HG03442 (cell line): ENCODE measurements around the gene LILRA5.
"Not testable (repeated sequence)": the region's sequence is repeated elsewhere in the genome, so short reads cannot be mapped to it uniquely, and the experiment has no call there.

Experiments used
- ATAC-seq: cut with Tn5 transposase; IDR thresholded peaks from one replicate; pipeline ENCODE4 v1.9.1; 2021; ENCODE audit warnings: mild to moderate bottlenecking, moderate library complexity; ENCODE audit not compliant: unreplicated experiment

Gene LILRA5

DNA sequence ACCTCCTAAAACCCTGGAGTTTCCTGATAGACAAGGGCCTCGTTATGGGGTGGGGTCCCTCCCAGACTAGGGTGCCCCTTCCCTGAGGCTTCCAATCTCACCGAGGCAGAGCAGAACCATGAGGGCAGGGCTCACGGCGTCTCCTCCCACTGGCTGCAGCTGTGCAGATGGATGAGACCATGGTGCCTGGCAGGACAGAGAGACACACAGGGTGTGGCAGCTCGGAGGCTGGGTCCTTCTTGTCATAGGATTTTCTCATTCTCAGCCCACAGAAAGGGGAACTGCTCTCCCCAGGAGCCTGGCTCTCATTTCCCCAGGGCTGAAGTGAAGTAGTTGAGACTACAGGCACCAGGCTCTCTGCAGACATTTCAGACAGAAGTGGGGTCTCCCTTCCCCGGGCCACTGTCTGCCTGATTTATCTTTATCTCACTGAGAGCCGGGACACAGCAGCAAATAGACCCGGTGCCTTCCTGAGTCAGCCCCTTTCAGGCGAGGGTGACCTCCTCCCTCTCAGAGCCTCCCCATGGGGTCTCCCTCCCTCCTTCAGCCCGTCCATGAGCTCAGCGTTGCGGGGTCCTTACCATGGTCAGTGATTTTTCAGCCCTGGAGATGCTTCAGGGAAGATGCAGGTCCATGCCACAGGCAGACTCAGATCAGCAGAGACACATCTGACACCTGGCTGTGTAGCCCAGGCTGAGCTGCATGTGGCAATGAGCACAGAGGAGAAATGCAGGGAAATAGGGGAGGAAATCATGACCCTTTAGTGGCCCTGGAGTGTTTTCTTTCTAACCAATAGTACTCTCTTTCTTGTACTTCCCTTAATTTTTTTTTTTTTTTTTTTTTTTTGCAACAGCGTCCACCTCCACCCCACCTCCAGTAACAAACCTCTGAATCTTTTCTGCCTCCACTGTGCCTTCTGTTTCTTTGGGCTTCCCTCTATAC is at the start of gene LILRA5:
TSS of gene LILRA5 (minus strand) at position 731 of the 942 bp plus-strand sequence. CDS start at position 584, 147 bp downstream.
- ATAC-seq: no peak

DNA sequence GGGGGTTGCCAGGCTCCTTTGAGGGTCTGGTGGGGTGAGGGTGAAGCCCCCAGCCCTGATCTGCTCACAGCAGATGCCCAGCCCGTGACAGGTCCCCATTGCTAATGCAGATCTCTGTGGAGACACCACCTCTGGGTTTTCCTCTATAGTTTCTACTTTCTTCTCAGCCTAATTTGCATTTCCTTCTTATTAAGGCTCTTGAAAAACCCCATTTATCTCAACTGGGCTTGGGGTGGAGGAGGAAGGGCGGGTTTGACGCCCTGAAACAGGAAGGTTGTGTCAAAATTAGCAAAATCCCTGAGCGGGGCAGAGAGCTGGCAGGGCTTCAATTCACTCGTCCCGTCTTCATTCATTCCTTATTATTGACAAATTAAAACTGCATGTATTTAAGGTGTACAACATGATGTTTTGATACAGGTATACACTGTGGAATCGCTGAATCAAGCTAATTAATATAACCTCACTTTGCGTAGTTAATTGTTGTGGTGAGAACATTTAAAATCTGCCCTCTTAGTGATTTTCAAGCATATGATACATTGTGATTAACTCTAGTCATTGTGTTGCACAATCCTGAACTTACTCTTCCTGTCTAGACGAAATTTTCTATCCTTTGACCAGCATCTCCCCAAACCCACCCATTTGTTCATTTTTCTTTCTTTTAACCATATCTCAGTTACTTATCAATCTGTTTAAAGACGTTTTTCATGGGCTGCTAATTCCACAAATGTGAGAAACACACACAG is 48.9 kb upstream of the LILRA5 start:
- not testable (repeated sequence) for ATAC-seq

DNA sequence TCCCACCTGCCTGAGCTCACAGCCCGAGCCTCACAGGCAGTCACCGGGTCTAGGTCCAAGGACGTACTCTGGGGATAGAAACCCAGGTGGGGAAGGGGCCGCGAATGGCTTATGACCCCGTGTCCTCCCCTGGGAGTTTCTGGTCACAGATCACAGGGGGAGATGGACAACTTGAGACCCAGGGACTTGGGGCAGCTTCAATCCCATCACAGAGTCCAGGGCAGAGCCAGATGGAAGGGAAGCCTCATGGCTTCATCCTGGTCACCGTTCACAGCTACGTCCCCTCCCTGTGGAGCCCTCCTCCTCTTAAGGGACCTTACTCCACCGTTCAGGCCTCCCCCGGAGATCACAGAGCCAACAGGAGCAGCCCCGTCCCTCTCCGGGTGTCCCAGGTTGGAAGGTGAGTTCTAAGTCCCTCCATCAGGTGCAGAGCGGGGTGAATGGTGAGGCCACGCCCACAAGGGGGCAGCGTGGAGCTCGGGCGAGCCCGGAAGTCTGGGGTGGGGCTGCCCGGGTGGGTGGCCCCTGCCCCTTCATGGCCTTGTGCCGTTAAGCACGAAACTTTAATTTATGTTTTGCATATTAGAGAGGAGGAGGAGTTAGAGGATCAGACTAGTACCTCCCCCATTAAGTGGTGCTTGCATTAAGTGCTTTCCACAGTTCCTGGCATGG is 46.3 kb upstream of the LILRA5 start:
- ATAC-seq: not testable (repeated sequence)

DNA sequence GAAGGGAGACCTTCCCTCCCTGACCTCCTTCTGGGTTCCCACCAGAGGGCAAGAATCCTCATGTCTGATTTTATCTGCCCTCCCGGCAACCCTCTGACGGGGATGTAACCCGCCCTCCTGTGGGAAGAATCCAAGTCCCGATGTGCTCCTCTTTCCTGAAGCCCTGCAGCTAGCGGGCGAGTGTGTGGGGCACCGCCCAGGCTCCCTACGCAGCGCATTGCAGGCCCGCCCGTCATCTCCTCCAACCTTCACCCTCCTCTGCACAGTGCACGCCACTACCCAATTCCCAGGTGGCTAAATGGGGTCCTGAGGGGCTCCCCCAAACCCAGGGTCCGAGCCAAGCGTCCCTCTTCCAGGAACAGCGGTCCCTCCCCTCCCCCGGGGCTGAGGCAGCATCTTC is 44.4 kb upstream of the LILRA5 start:
- ATAC-seq: no peak

DNA sequence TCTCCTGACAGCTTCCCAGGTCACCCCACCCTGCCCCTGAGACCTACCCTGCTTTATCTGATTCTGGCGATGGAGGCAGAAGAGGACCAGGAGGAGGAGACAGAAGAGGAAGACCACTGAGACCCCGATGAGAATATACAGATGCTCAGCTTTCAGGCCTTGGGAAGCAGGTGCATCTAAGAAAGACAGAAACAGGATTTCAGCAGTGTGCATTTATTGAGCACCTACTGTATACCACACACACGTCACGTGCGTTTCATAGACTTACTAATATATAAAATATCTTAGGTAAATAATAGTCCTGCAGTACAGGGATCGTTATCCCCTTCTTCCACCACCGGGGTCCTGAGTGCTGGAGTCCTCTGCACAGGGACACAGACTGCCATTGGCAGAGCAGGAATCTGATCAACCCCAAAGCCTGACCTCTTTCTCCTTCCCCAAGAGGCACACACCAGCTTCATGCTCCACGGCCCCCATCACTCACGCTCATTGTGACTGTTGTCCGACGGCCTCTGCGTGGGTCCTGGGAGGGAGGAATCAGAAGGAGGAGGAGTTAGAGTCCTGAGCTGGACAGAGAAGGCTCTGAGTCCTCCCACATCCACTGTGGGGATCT is 43.6 kb upstream of the LILRA5 start:
- no peak for ATAC-seq

DNA sequence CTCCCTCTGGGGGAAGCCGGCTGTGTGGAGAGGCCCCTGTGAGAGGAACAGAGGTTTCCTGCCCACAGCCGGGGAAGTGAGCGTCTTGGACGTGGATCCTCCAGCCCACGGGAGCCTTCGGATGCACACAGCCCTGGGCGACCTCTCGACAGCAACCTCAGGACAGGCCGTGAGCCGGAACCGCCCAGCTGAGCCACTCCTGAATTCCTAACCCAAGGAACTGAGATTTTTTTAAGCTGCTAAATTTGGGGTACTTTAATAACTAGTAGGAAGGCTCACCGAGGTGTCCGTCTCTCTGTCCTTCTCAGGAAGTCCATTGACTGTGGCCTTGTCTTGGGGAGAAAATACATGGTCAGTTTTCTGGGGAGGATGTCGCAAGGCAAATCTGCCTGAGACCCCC is 42.7 kb upstream of the LILRA5 start:
- no peak for ATAC-seq

DNA sequence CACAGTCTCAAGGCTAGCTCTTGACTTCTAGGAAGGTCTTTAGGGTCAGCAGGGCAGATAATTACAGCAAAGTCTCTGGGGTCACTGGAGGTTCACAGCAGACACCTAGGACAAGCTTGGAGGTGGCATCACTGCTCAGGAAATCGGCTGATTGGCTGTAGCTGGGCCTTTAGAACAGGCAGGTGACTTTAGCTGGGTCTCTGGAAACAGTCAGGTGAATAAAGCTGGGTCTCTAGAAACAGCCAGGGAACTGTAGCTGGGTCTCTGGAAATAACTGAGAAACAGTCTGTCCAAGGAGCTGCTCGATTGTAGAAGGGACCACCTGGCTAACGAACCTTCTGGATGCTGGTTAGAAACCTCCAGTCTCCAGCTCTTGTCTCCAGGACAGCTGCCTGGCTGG is 41.8 kb upstream of the LILRA5 start:
- no peak for ATAC-seq

DNA sequence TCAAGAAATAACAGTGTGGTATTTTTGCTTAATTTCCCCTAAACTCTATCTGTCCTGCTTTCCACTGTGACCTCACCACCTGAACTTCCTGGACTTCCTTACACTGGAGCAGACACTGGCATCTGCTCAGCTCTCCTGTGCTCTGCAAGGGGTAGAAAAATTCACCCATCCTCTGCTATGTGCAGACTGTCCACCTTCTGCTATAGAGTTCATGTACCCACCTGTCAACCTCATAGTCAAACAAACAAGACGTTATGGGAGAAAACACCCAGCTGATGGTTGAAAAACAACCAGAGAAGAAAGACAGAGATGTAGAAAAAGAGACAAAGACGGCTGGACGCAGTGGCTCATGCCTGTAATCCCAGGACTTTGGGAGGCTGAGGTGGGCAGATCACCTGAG is 39.6 kb upstream of the LILRA5 start:
- ATAC-seq: no peak

DNA sequence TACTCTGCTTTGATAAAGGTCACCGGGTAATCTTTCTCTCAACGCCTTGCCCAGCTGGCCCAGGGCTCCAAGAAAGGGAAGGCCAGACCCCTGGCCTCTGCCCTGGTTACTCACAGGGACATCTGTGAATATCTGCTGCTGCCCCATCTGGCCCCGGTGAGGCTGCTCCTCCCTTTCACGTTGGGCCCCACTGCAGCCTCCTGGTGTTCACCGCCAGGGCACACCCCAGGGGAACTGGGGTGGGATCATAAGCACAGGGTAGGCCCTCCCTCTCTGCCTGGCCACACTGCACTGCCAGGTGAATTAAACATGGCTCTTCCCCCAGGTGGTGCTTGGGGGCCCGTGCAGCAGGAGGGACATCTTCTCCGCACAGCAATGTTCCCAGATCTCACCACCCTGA is 39.1 kb upstream of the LILRA5 start:
- no peak for ATAC-seq

DNA sequence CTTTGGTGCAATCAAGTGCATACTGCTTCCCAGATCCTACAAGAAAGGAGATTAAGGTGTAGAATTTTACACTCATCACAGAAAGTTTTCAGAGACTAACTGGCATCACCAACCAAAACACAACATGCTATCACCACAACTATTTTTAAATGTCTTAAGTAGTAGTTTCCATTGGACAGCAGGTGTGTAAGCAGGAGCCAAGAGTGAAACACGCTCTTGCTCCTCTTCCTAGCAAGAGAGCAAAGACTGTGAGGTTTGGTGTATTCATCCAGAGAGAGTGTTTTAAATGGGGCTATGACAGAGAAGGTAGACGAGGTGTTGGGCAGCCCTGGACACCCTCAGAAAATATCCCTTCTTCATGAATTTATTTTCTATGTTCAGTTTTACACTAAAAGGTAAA is 38.5 kb upstream of the LILRA5 start:
- ATAC-seq: no peak

DNA sequence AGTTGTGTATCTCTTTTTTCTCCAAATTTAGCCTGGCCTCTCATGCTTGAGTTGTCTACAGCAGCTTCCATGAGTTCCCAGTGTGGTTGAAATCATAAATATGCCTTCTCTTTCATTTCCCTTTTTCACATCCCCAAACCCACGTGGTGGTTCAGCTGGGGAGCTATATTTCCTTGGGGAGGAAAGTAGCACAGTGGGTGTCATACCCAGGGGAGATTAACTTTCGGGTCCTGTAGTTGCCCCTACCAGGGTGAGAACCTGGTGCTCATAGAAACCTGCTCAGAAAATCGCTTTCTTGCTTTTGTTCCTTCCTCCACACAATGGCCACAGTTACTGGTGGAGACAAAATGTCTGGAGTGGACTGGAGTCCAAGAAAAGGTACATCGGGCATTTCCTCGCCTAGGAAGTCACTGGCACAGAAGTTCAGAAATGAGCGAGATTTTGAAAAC is 33.0 kb upstream of the LILRA5 start:
- ATAC-seq: no peak

DNA sequence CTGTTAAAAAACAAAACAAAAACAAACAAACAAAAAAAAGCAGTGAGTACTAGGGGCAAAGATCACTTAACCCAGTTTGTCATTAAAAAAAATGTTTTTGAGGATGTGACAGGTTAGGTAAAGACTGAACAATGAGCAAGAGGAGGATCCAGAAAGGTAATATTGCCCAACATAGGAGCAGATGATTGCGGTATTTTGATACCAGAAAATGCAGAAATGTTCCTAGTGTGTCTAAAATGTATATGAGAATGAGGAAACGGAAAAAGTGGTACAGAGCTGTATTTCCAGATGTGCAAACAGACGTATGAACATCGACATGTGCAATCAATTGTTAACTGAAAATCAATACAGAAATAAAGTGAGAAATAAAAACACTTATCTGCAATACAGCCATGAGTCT is 30.9 kb upstream of the LILRA5 start:
- ATAC-seq: no peak

DNA sequence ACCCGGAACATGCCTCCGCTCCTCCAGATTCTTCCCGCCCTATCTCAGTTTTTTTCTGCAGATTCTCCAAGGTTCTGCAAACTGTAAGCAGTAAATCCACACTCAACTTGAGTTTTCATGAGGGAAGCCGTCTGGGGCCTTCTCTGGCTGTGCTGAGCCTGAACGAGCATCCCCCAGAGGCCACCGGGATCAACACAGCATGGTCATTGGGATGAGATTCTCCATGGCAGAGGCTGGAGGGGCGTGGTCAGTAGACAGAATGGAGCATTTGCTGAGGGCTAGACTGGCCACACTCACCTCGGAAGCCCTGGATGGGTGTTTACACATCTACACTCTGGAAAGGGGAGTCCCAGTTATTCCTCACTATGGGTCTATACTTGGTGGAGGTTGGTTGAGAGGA is 28.3 kb upstream of the LILRA5 start:
- ATAC-seq: no peak

DNA sequence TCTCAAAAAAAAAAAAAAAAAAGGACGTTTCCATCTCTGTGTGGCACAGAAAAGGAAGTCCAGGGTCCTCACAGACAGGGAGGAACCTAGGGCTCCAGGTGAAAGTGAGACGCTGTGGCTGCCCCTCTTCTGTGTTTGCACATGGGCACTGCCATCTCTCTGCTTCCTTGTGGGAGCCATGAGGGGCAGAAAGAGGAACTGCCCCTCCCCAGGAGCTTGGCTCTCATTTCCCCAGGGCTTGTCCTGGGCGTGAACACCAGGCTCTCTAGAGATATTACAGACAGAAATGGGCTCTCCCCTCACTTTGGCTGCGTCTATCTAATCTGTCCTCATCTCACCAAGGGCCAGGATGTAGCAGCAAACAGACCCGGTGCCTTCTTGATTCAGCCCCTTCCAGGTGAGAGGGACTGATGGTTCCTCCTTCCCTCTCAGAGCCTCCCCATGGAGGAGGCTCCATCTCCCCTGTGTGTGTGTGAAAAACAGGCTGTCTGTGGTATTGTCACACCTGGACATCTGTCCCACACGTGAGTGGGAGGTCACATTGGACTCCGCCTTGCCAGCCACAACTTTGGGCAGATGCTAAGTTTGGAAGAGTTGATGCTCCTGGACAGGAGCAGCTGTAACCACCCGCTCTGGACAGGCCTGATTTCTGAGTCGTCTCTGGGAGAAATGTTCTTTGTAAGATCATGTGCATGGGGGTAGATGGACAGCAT is 26.8 kb upstream of the LILRA5 start:
- ATAC-seq: no peak

DNA sequence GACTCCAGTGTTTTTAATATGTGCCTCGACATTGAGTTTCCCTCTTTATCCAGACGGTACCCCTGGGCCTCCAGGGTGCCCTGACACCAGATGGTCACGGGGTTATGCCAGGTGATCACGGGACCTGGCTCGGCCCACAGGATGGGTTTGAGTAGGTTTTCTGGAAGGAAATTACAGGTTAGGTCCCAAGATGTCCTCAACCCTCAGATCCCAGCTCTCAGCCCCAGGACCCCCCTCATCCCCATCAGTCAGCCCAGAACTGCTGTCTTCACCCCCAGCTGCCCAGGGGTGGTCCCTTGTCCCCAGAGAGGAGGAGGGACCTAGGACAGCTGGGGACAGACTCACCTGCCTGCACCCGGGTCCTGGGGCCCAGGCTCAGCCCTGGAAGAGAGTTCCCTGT is 25.6 kb upstream of the LILRA5 start:
- ATAC-seq: no peak

DNA sequence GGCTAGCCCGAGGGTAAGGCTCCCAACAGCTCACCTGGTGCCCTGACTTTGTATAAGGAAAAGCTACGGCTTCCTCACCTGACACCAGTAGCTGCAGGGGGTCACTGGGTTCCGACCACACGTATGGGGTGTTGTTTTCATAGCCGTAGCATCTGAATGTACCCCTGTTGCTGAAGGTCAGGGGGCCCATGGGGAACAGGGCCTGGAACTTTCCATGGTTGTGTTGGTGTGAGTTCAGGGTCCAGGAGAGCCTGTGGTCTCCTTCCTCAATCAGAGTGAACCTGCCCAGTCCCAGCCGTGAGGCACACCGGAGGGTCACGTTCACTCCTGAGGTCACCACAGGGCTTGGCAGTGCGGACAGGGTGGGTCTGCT is 24.9 kb upstream of the LILRA5 start:
- ATAC-seq: no peak

DNA sequence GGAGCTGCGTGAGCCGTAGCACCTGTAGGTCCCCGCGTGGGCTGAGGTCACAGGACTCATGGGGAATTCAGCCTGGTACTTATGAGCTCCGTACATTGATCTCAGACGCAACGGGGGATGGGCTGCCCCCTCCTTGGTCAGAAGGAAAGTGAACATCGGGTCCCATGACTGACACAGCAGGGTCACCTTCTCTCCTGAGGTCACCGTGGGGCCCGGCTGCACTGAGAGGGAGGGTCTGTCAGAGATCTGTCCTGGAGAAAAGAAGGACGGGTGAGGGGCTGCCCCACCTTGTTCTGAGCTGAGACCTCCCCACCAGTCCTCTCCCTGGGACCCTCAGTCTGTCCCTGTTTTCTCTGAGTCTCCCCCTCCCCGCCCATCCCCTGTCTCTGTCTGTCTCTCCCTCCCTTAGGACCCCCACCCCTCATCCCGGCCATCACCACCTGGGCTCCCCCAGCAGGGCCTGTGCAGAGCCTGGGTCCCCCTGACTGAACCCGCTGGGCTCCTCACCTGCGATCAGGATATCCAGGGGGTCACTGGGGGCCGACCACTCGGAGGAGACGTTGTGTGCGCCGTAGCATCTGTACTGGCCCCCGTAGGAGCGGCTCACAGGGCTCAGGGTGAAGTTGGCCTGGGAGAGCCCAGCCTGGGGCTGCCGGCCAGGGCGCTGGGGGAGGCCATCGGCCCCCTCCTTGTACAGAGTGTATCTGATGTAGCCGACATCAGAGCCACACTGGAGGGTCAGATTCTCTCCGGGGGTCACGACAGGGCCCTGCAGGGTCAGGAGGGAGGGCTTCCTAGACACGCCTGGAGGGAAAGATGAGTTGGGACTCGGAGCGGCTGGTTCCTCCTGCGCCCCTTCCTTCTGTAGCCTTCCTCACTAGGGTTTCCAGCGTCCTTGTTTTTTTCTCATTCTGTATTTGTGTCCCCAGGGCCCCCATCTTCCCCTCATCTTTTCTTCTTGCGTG is 24.2 kb upstream of the LILRA5 start:
- ATAC-seq: no peak

DNA sequence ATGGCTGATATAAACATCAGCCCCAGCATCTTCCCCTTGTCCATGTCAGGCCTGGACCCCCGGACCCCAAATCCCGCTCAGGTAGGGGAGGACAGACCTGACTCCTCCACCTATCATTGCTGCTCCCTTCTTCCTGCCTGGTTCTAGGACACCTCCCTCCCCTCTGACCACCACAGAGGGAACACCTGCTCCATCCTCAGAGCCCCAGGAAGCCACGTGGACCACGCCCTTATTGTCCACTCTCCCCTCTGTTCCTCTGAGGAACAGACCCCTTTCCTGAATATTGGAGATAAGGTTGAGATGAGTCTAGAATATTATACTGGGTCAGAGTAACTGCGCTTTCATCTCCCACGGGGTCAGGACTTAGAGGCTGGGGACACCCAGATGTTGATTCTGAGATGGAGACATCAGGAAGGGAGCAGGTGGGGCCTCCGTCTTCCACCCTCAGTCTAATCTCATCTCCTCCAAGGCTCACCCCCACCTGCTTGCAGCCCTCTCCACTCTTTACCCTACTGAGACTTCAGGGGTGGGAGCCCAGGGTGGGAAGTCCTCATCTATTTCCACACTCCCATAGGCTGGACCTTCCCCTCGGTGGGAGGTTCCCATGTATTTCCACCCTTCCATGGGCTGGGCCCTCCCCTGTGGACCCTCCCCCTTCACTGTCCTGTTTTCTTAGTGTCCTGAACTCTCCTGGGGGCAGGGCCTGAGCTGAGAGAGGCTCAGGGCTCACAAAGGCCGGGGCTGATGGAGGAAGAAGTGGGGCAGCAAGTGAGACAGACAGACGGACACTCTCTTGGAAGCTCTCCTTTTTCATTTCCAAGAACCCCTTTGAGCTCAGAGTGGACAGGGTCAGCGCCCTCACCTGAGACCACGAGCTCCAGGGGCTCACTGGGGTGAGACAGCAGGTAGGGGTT is 23.3 kb upstream of the LILRA5 start:
- ATAC-seq: no peak
